T-cell (primary cell): Measurements from ENCODE around the gene HRG. TPM values are rescaled to one million over a fixed set of nuclear protein-coding genes. Genes with fewer than 3 reads are reported as not detected.

Source experiments
- ATAC-seq, 4 experiments: fragments of 200-7000 bp in 3 of 4; fragments of 150-1000 bp in 1 of 4; cut with Tn5 transposase; replicated peaks in 1 of 4; 1 replicate in 3 of 4; 2 replicates in 1 of 4; pipeline ENCODE4 v1.10.0; 2021; ENCODE audit warnings: moderate library complexity in 3 of 4, mild to moderate bottlenecking in 2 of 4, moderate number of reproducible peaks in 1 of 4
- CTCF ChIA-PET, 2 donors: fragments of 300-600 bp; sonication (Branson Sonifier 250); formaldehyde crosslinking; loops; one replicate each; lab custom pipeline; 2022; ENCODE audit warnings: antibody characterized with exemption in 2 of 2; lab: Charles Lee
- POLR2A ChIA-PET, 2 donors: fragments of 300-600 bp; sonication (Branson Sonifier 250); formaldehyde crosslinking; loops; one replicate each; lab custom pipeline; 2022; ENCODE audit warnings: antibody characterized with exemption in 2 of 2; lab: Charles Lee
- DNase-seq, 35 experiments: peaks; one replicate each; pipeline versions ENCODE4 v3.0.0 to v3.0.0-alpha.2; 2013 to 2023
- H3K27ac ChIP-seq: one replicate; pipeline ENCODE4 v1.5.1; 2013; ENCODE audit warnings: low read length
- H3K27me3 ChIP-seq, 2 experiments: replicated peaks in 1 of 2; 1 replicate in 1 of 2; 2 replicates in 1 of 2; pipeline versions ENCODE4 v1.6.1 to v1.7.0; 2013; ENCODE audit warnings: low read length in 1 of 2, mixed read lengths in 1 of 2; ENCODE audit not compliant: control insufficient read depth in 2 of 2, insufficient read depth in 2 of 2; ENCODE audit errors: extremely low read depth in 1 of 2
- H3K36me3 ChIP-seq, 2 donors: 1 replicate in 1 of 2; 2 replicates in 1 of 2; pipeline versions ENCODE4 v1.6.1 to v1.7.0; 2013; ENCODE audit warnings: low read length in 1 of 2; ENCODE audit not compliant: control insufficient read depth in 2 of 2, insufficient read depth in 1 of 2; ENCODE audit errors: extremely low read depth in 1 of 2
- H3K4me1 ChIP-seq, 2 experiments: 1 replicate in 1 of 2; 2 replicates in 1 of 2; pipeline versions ENCODE4 v1.6.1 to v1.7.0; 2013; ENCODE audit warnings: low read length in 2 of 2, mixed read lengths in 1 of 2; ENCODE audit not compliant: insufficient read depth in 2 of 2, control insufficient read depth in 1 of 2; ENCODE audit errors: extremely low read depth in 1 of 2
- H3K4me3 ChIP-seq, 2 donors: 1 replicate in 1 of 2; 2 replicates in 1 of 2; pipeline versions ENCODE4 v1.5.1 to v1.7.0; 2013; ENCODE audit warnings: mild to moderate bottlenecking in 2 of 2, low read length in 1 of 2, moderate library complexity in 1 of 2; ENCODE audit not compliant: control insufficient read depth in 1 of 2; ENCODE audit errors: extremely low read depth in 1 of 2
- H3K9me3 ChIP-seq: 2 replicates; pipeline ENCODE4 v1.7.0; 2013
- H3K27ac Mint-ChIP-seq, 2 donors: one replicate each; pipeline ENCODE4 v1.8.0; 2020 to 2021; ENCODE audit warnings: mild to moderate bottlenecking in 2 of 2, mixed read lengths in 2 of 2
- H3K27me3 Mint-ChIP-seq, 2 donors: one replicate each; pipeline ENCODE4 v1.8.0; 2021 to 2022; ENCODE audit warnings: mixed read lengths in 2 of 2
- H3K36me3 Mint-ChIP-seq: one replicate; pipeline ENCODE4 v1.8.0; 2021; ENCODE audit warnings: mixed read lengths
- H3K4me1 Mint-ChIP-seq, 3 donors: one replicate each; pipeline ENCODE4 v1.8.0; 2020 to 2022; ENCODE audit warnings: mixed read lengths in 3 of 3, mild to moderate bottlenecking in 1 of 3
- H3K4me3 Mint-ChIP-seq, 3 donors: one replicate each; pipeline ENCODE4 v1.8.0; 2020 to 2022; ENCODE audit warnings: mild to moderate bottlenecking in 3 of 3, mixed read lengths in 3 of 3, moderate library complexity in 3 of 3
- H3K9me3 Mint-ChIP-seq, 3 donors: one replicate each; pipeline ENCODE4 v1.8.0; 2020 to 2022; ENCODE audit warnings: mixed read lengths in 3 of 3
- WGBS: methylation state at CpG from one replicate; pipeline ENCODE4 v1.1.5; 2013; ENCODE audit warnings: missing lambda C conversion rate; ENCODE audit not compliant: insufficient coverage; 5-methylcytosine and 5-hydroxymethylcytosine counted together
- total RNA-seq, 35 experiments: library from RNA in 6 of 35; stranded (reverse) in 6 of 35; fragments of 120-200 nt in 1 of 35; gene quantifications; one replicate each; pipeline versions ENCODE4 v1.2.1 to v1.2.4 and lab custom pipeline; 2013 to 2026

The HRG gene
- total RNA-seq, 5 donors from 2014 or later (not counting 1 experiment from before 2014, with no cell fraction given) = 0.38 TPM; not detected in 4

DNA sequence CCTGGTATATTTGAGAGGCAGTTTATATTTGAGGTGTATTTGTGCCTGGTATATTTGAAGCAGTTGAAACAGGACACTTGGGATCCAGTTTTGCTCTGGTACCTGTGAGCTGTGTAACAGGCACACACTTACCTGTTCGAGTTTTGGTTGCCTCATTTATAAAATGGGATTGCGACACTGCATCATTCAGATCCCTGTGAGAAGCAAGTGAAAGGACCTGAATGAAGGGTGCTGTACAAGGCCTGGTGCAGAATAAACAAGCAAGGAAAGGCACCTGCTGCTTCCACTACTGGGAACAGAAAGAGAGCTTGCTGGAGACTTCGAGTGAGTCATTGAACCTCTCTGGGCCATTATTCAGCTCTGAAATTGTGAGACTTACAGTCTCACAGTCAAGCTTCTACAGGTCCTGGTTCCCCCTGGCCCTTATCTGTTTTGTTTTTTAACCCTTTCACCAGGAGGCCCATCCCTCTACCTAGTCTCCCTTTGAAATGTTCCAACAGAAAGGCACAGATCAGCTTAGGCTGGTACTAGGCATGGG, 14.1 kb upstream of the HRG start:
- CTCF ChIA-PET = no interaction called here
- no peak for ATAC-seq
- WGBS = 70% methylated on average over 3 of the region's 3 CpGs

DNA sequence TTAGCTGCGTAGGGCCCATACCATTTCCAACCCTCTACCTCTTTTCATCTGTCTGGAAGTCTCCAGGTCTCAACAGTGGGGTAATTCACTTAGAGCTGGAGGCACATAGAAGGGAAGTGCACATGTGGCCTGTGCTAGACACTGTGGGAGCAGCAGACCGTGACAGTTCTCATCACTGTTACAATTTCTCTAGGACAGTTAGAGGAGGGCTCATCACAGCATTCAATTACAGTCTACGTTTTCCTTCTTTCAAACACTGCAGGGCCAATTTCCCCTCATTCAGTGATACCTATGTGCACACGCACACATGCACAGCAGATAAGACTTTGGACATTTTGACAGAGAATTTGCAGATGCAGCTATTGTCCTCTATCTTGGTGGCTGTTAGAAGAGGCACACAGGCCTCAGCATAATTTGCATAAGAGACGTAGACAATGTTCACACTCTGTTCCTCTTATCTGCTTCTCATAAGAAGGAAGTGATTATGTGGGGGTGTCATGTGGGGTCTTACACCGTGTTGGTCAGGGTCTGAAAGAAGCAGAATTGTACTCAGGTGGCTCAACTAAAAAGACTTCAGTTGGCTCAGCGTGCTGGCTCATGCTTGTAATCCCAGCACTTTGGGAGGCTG, 12.6 kb upstream of the HRG start:
- no peak overlapping the region for H3K27ac Mint-ChIP-seq
- 82% methylated on average over 2 of the region's 7 CpGs for WGBS
- peaks cover 0 to 16% of the 10 kb centered on the region in 2 experiments for H3K27me3 ChIP-seq
- no peaks in the 10 kb centered on the region for H3K9me3 ChIP-seq
- H3K27me3 Mint-ChIP-seq = peaks cover 12% of the 10 kb centered on the region in 2 donors
- H3K4me3 Mint-ChIP-seq = no peak overlapping the region
- ChIA-PET POLR2A (no interaction called here), CTCF (no interaction called here)
- no peak overlapping the region for H3K4me3 ChIP-seq
- DNase-seq (no peak), ATAC-seq (no peak)
- no peak overlapping the region for H3K27ac ChIP-seq
- H3K36me3 Mint-ChIP-seq = no peaks in the 10 kb centered on the region
- no peaks in the 10 kb centered on the region for H3K9me3 Mint-ChIP-seq
- no peaks in the 10 kb centered on the region for H3K4me1 ChIP-seq
- H3K36me3 ChIP-seq = no peaks in the 10 kb centered on the region
- H3K4me1 Mint-ChIP-seq = no peaks in the 10 kb centered on the region

More for the DNA sequence above, 14.1 kb upstream of the HRG start:
- POLR2A ChIA-PET = no interaction called here
- H3K4me3 ChIP-seq = no peak overlapping the region
- Mint-ChIP-seq H3K4me1 (no peaks in the 10 kb centered on the region), H3K27ac (no peak overlapping the region), H3K36me3 (no peaks in the 10 kb centered on the region), H3K9me3 (no peaks in the 10 kb centered on the region), H3K4me3 (no peak overlapping the region), H3K27me3 (peaks cover 6 to 12% of the 10 kb centered on the region in 2 donors)
- no peaks in the 10 kb centered on the region for H3K9me3 ChIP-seq
- no peaks in the 10 kb centered on the region for H3K4me1 ChIP-seq
- DNase-seq = no peak
- H3K27ac ChIP-seq = no peak overlapping the region
- peaks cover 0 to 16% of the 10 kb centered on the region in 2 experiments for H3K27me3 ChIP-seq
- H3K36me3 ChIP-seq = no peaks in the 10 kb centered on the region

DNA sequence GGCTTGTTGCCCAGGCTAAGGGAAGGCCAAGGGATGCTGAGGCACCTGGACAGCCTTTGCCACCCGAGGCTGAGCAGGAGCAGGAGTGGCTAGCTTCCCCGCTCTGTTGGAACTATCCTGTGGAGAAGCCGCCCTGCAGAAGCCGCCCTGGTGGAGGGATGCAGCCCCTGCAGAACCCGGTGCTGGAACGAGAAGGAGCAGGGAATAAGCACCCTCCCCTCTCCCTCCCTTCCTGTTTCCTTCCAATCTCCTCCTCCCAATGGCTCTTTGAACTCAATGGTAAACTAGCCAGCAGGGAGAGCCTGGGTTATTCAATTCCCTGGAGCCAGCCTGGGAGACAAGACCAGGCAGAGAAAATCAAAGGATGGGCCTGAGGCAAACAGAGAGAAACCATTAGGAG, 11.8 kb upstream of the HRG start:
- 75% methylated on average over 2 of the region's 6 CpGs for WGBS
- no peaks in the 10 kb centered on the region for H3K4me1 ChIP-seq
- no peak for DNase-seq
- no peaks in the 10 kb centered on the region for H3K36me3 ChIP-seq
- ATAC-seq = no peak
- POLR2A ChIA-PET = no interaction called here
- CTCF ChIA-PET = no interaction called here
- Mint-ChIP-seq H3K4me1 (no peaks in the 10 kb centered on the region), H3K9me3 (no peaks in the 10 kb centered on the region), H3K36me3 (no peaks in the 10 kb centered on the region), H3K4me3 (no peak overlapping the region), H3K27ac (no peak overlapping the region), H3K27me3 (peaks cover 12 to 20% of the 10 kb centered on the region in 2 donors)
- peaks cover 0 to 16% of the 10 kb centered on the region in 2 experiments for H3K27me3 ChIP-seq
- H3K4me3 ChIP-seq = no peak overlapping the region
- no peak overlapping the region for H3K27ac ChIP-seq
- no peaks in the 10 kb centered on the region for H3K9me3 ChIP-seq

DNA sequence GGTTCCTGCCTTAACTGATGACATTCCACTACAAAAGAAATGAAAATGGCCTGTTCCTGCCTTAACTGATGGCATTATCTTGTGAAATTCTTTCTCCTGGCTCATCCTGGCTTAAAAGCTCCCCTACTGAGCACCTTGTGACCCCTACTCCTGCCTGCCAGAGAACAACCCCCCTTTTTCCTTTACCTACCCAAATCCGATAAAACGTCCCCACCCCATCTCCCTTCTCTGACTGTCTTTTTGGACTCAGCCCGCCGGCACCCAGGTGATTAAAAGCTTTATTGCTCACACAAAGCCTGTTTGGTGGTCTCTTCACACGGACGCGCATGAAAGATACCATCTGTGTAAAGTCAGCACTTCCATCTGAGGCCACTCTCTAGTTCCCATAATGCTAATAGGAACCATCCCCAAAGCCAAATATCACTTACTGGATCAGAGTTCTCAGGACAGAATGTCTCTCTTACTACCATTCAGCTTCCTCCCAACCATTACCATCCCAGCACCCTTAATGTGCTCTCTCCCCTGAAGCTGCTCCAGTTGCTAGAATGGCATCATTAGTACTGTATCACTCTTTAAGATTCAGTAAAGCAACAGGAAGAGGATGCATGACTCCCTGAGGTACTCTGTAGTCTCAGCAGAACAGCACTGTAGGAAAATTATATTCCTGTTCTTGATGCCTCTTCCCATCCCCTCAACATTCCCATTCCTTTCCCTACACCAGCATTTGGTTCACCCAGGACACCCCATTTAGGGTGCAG, 2.3 kb upstream of the HRG start:
- 63% methylated on average over 7 of the region's 7 CpGs for WGBS
- H3K27ac ChIP-seq = no peak overlapping the region
- peaks cover 0 to 4% of the 10 kb centered on the region in 2 experiments for H3K27me3 ChIP-seq
- POLR2A ChIA-PET = no interaction called here
- no peaks in the 10 kb centered on the region for H3K9me3 Mint-ChIP-seq
- H3K4me3 Mint-ChIP-seq = no peak overlapping the region
- H3K27ac Mint-ChIP-seq = no peak overlapping the region
- no peak overlapping the region for H3K4me3 ChIP-seq
- no peak for DNase-seq
- H3K4me1 Mint-ChIP-seq = no peaks in the 10 kb centered on the region
- no peaks in the 10 kb centered on the region for H3K36me3 ChIP-seq
- H3K27me3 Mint-ChIP-seq = peaks cover 17 to 30% of the 10 kb centered on the region in 2 donors
- H3K4me1 ChIP-seq = no peaks in the 10 kb centered on the region
- H3K36me3 Mint-ChIP-seq = no peaks in the 10 kb centered on the region
- CTCF ChIA-PET = interaction anchor here in 1 of 2 donors (1.1 kb wide), 1 partner anchor 48 kb away, joined by 4 read pairs; no protein-coding TSS in a partner anchor
- no peak for ATAC-seq
- H3K9me3 ChIP-seq = no peaks in the 10 kb centered on the region

DNA sequence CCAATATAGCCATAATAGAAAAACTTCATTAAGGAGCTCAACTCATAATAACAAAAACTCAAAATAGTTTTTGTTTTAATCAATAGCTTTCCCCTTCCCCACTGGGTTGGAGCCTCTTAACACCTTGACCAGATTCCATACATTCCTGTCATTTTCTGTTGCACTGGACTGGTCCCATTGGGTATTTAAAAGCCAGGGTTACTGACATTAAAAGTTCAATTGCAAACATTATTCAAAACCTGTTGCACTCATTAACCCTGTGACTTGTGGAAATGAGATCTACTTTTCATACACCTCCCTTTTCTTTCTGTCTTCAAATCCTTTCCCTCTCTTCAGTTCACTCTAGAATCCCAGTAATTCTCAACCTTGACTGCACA, 1.7 kb upstream of the HRG start:
- no peaks in the 10 kb centered on the region for H3K36me3 ChIP-seq
- ChIA-PET CTCF (interaction anchor here in 1 of 2 donors (1.1 kb wide), 1 partner anchor 49 kb away, joined by 4 read pairs; no protein-coding TSS in a partner anchor), POLR2A (no interaction called here)
- no peak overlapping the region for H3K4me3 Mint-ChIP-seq
- H3K27ac Mint-ChIP-seq = no peak overlapping the region
- no peaks in the 10 kb centered on the region for H3K4me1 ChIP-seq
- H3K4me3 ChIP-seq = no peak overlapping the region
- H3K27me3 ChIP-seq = peaks cover 0 to 4% of the 10 kb centered on the region in 2 experiments
- ATAC-seq (no peak), DNase-seq (no peak)
- peaks cover 17 to 24% of the 10 kb centered on the region in 2 donors for H3K27me3 Mint-ChIP-seq
- H3K9me3 Mint-ChIP-seq = no peaks in the 10 kb centered on the region
- H3K4me1 Mint-ChIP-seq = no peaks in the 10 kb centered on the region
- no peak overlapping the region for H3K27ac ChIP-seq
- H3K36me3 Mint-ChIP-seq = no peaks in the 10 kb centered on the region
- H3K9me3 ChIP-seq = no peaks in the 10 kb centered on the region

DNA sequence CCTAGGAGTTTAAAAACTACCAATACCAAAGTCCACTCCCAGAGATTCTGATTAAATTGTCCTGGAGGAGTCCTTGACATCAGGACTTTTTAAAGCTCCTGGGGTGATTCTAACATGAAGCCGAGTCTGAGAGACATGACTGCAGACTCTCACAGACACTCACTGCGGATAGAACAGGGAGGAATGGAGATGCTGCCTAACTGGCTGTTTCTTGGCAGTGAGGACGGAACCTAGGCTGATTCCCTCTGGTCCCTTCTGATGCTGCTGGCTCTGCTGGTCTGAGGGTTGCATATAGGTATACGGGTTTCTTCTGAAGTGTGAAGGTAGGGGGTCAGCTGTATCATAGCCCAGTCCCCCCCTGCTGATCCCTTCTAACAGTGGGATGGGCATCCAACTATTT, 1.3 kb upstream of the HRG start:
- peaks cover 0 to 3% (median under 1%) of the 10 kb centered on the region in 3 donors for H3K4me1 Mint-ChIP-seq
- no peaks in the 10 kb centered on the region for H3K9me3 Mint-ChIP-seq
- Histone ChIP-seq H3K4me3 (no peak overlapping the region), H3K9me3 (no peaks in the 10 kb centered on the region), H3K27me3 (peaks cover 0 to 4% of the 10 kb centered on the region in 2 experiments), H3K36me3 (no peaks in the 10 kb centered on the region), H3K4me1 (no peaks in the 10 kb centered on the region), H3K27ac (no peak overlapping the region)
- DNase-seq = no peak
- ChIA-PET POLR2A (no interaction called here), CTCF (interaction anchor here in 1 of 2 donors (1.1 kb wide), 1 partner anchor 49 kb away, joined by 4 read pairs; no protein-coding TSS in a partner anchor)
- H3K4me3 Mint-ChIP-seq = no peak overlapping the region
- WGBS = no CpG with 5 or more reads among the region's 4 CpGs
- H3K27me3 Mint-ChIP-seq = peaks cover 13 to 20% of the 10 kb centered on the region in 2 donors
- ATAC-seq = no peak
- H3K27ac Mint-ChIP-seq = no peak overlapping the region
- no peaks in the 10 kb centered on the region for H3K36me3 Mint-ChIP-seq
